Type B pancreatic cell (in vitro differentiated cells): ENCODE data around the gene CUL1. TPM values are rescaled to one million over a fixed set of nuclear protein-coding genes. Genes with fewer than 3 reads are reported as not detected.

Experiments
- DNase-seq: peaks from one replicate; pipeline ENCODE4 v3.0.0; 2021; ENCODE audit warnings: mixed read lengths; ENCODE audit not compliant: unreplicated experiment; ENCODE audit errors: extremely low spot score
- H3K27ac Mint-ChIP-seq: 2 replicates; pipeline ENCODE4 v1.8.0; 2021; ENCODE audit warnings: mild to moderate bottlenecking, mixed read lengths
- H3K27me3 Mint-ChIP-seq: 2 replicates; pipeline ENCODE4 v1.8.0; 2021; ENCODE audit warnings: mixed read lengths
- H3K36me3 Mint-ChIP-seq: 2 replicates; pipeline ENCODE4 v1.8.0; 2021; ENCODE audit warnings: mixed read lengths
- H3K4me1 Mint-ChIP-seq: one replicate; pipeline ENCODE4 v1.8.0; 2021; ENCODE audit warnings: mixed read lengths; ENCODE audit not compliant: unreplicated experiment
- H3K4me3 Mint-ChIP-seq: 2 replicates; pipeline ENCODE4 v1.8.0; 2021; ENCODE audit warnings: mild to moderate bottlenecking, mixed read lengths
- H3K9me3 Mint-ChIP-seq: 2 replicates; pipeline ENCODE4 v1.8.0; 2021; ENCODE audit warnings: mixed read lengths
- total RNA-seq: library from RNA; stranded (reverse); gene quantifications from 2 replicates; pipeline ENCODE4 v1.2.1, GENCODE V29; 2021; ENCODE audit warnings: low replicate concordance
- TF ChIP-seq, protein P1 (sequence below): fragments of 200-600 bp; sonication (generic); conservative IDR thresholded peaks from 2 replicates; pipeline ENCODE4 v1.5.0; 2021; ENCODE audit warnings: antibody characterized with exemption, mild to moderate bottlenecking

Gene CUL1
- total RNA-seq, 1 donor from 2014 or later: 57.3 TPM

DNA sequence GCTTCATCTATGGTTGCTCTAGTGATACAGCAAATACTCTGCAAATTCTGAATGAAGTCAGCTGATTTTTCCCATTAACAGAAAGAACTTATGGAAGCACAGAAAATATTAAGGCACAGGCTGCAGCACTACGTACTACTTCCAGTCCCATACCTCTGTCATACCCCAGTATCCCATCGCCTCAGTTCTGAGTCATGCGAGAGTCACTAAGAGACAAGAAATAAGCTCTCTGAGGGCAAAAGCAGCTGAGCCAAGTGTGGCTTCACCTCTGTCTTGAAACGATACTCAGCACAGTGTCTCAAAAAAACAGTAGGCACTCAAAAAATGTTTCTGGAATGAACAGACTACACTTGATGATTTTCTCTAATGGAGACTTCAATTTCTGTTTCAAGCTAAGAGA lies 137.2 kb downstream of the CUL1 start:
- H3K9me3 Mint-ChIP-seq: no peaks in the 10 kb centered on the region
- no peak for DNase-seq
- H3K27ac Mint-ChIP-seq: no peak overlapping the region
- no peak overlapping the region for H3K4me3 Mint-ChIP-seq
- H3K4me1 Mint-ChIP-seq: no peaks in the 10 kb centered on the region
- peaks cover 26% of the 10 kb centered on the region for H3K36me3 Mint-ChIP-seq
- TF ChIP-seq, protein P1, sequence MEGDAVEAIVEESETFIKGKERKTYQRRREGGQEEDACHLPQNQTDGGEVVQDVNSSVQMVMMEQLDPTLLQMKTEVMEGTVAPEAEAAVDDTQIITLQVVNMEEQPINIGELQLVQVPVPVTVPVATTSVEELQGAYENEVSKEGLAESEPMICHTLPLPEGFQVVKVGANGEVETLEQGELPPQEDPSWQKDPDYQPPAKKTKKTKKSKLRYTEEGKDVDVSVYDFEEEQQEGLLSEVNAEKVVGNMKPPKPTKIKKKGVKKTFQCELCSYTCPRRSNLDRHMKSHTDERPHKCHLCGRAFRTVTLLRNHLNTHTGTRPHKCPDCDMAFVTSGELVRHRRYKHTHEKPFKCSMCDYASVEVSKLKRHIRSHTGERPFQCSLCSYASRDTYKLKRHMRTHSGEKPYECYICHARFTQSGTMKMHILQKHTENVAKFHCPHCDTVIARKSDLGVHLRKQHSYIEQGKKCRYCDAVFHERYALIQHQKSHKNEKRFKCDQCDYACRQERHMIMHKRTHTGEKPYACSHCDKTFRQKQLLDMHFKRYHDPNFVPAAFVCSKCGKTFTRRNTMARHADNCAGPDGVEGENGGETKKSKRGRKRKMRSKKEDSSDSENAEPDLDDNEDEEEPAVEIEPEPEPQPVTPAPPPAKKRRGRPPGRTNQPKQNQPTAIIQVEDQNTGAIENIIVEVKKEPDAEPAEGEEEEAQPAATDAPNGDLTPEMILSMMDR: no peak
- H3K27me3 Mint-ChIP-seq: no peaks in the 10 kb centered on the region

DNA sequence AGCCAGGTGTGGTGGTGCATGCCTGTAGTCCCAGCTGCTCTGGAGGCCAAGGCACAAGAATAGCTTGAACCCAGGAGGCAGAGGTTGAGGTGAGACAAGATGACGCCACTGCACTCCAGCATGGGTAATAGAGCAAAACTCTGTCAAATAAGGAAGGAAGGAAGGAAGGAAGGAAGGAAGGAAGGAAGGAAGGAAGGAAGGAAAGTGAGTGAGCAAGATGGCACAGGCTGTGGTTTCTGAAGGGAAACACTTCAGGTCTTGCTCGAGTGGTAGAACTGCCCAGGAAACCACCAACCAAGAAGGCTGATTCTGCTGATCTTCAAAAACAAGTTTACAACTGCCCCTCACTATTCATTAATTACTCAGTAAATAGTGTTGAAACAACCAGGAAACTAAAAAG lies 140.2 kb downstream of the CUL1 start:
- no peaks in the 10 kb centered on the region for H3K27me3 Mint-ChIP-seq
- no peaks in the 10 kb centered on the region for H3K9me3 Mint-ChIP-seq
- H3K36me3 Mint-ChIP-seq: peaks cover 24% of the 10 kb centered on the region

GRCh38 chr7:148847815-148848734 lies 149.4 kb downstream of the CUL1 start:
- DNase-seq: no peak
- Mint-ChIP-seq H3K9me3 (no peaks in the 10 kb centered on the region), H3K36me3 (peaks cover 3% of the 10 kb centered on the region), H3K27ac (no peak overlapping the region), H3K27me3 (no peaks in the 10 kb centered on the region), H3K4me1 (peaks cover 31% of the 10 kb centered on the region), H3K4me3 (no peak overlapping the region)
- TF ChIP-seq, protein P1: no peak

More for the DNA sequence above, 140.2 kb downstream of the CUL1 start:
- TF ChIP-seq, protein P1: no peak
- DNase-seq: no peak
- Mint-ChIP-seq H3K27ac (no peak overlapping the region), H3K4me1 (no peaks in the 10 kb centered on the region), H3K4me3 (no peak overlapping the region)

DNA sequence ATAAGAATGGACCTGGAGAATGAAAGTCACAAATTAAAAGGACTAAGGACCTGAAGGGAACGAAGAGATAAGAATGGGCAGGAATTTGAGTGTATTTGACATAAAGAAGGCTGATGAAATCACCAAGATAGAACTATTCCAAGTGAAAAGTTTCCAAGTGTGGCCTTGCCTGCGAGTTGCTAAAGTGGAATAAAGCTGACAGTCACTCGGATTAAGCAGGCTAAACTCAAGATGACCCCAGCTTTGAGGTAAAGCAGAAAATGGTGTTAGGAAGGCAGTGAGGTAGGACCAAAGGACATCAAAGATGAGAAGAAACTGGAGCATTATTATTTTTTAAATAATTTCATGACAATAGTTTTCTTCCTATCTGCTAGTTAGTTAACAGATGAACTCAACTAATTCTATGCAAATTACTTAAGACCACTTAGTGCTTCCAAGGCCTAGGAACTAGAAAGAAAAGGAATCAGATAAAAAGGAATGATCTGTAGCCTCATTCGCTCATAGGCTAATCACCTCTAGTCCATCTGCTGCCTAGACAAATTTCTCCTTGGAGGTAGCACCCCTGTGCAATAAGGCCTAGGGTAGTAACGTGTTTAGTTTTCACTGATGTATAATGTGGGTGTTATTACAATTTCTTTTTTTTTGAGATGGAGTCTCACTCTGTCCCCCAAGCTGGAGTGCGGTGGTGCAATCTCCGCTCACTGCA lies 150.8 kb downstream of the CUL1 start:
- Mint-ChIP-seq H3K4me3 (no peak overlapping the region), H3K4me1 (peaks cover 31% of the 10 kb centered on the region), H3K36me3 (peaks cover 3% of the 10 kb centered on the region), H3K27me3 (no peaks in the 10 kb centered on the region), H3K27ac (no peak overlapping the region), H3K9me3 (no peaks in the 10 kb centered on the region)
- DNase-seq: no peak
- TF ChIP-seq, protein P1: no peak

DNA sequence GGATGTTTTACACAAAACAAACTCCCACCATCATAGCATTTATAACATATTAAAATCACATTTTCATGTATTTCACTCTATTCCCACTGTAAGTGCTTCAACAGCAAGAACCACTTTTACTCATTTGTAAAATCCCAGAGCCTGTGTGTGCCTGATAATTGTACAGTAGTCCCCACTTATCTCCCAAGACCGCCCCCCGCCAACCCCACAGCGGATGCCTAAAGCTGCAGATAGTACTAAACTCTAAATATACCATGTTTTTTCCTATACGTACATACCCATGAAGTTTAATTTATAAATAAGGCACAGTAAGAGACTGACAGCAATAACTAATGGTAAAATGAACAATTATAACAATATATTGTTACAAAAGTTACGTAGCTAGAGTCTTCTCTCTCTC lies 151.9 kb downstream of the CUL1 start:
- no peak for DNase-seq
- Mint-ChIP-seq H3K27ac (no peak overlapping the region), H3K36me3 (peaks cover 3% of the 10 kb centered on the region), H3K4me3 (no peak overlapping the region), H3K4me1 (peaks cover 35% of the 10 kb centered on the region), H3K9me3 (no peaks in the 10 kb centered on the region), H3K27me3 (no peaks in the 10 kb centered on the region)
- TF ChIP-seq, protein P1: no peak

Other genes with a start within 250 kb of the CUL1 start
- gene C7orf33, start 108.1 kb upstream of the CUL1 start, total RNA-seq: not detected in 2 replicates
- 19.2 and 49.6 TPM in 2 replicates for gene EZH2, start 185.4 kb downstream of the CUL1 start, total RNA-seq